Neural cell (in vitro differentiated cells): ENCODE measurements around the gene SHB.

ENCODE experiments used
- CTCF ChIP-seq: fragments of 450-650 bp; IDR thresholded peaks from 2 replicates; pipeline ENCODE4 v1.5.1; 2014; ENCODE audit warnings: antibody characterized with exemption, mild to moderate bottlenecking, moderate library complexity; ENCODE audit not compliant: poor library complexity, severe bottlenecking
- EP300 ChIP-seq: fragments of 450-650 bp; conservative IDR thresholded peaks from 2 replicates; pipeline ENCODE4 v1.6.1; 2014; ENCODE audit warnings: antibody characterized with exemption, mild to moderate bottlenecking, moderate library complexity; ENCODE audit not compliant: poor library complexity, severe bottlenecking
- TAF1 ChIP-seq: IDR thresholded peaks from 2 replicates; pipeline ENCODE4 v1.6.1; 2012; ENCODE audit warnings: low read depth
- TF ChIP-seq, protein P1 (sequence below): IDR thresholded peaks from 2 replicates; pipeline ENCODE4 v1.6.1; 2012; ENCODE audit warnings: borderline replicate concordance

- TF ChIP-seq CTCF = no peak
- TF ChIP-seq, protein P1, sequence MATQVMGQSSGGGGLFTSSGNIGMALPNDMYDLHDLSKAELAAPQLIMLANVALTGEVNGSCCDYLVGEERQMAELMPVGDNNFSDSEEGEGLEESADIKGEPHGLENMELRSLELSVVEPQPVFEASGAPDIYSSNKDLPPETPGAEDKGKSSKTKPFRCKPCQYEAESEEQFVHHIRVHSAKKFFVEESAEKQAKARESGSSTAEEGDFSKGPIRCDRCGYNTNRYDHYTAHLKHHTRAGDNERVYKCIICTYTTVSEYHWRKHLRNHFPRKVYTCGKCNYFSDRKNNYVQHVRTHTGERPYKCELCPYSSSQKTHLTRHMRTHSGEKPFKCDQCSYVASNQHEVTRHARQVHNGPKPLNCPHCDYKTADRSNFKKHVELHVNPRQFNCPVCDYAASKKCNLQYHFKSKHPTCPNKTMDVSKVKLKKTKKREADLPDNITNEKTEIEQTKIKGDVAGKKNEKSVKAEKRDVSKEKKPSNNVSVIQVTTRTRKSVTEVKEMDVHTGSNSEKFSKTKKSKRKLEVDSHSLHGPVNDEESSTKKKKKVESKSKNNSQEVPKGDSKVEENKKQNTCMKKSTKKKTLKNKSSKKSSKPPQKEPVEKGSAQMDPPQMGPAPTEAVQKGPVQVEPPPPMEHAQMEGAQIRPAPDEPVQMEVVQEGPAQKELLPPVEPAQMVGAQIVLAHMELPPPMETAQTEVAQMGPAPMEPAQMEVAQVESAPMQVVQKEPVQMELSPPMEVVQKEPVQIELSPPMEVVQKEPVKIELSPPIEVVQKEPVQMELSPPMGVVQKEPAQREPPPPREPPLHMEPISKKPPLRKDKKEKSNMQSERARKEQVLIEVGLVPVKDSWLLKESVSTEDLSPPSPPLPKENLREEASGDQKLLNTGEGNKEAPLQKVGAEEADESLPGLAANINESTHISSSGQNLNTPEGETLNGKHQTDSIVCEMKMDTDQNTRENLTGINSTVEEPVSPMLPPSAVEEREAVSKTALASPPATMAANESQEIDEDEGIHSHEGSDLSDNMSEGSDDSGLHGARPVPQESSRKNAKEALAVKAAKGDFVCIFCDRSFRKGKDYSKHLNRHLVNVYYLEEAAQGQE = peak; percentile 17
- no peak for TF ChIP-seq EP300
- no peak for TF ChIP-seq TAF1
Observed at GRCh38 chr9:38026021-38026809, 42.8 kb downstream of the SHB start.
